Inferior parietal cortex (tissue), 1 donor: Measurements from ENCODE around the gene RMND1.
"Not testable (repeated sequence)": the region's sequence is repeated elsewhere in the genome, so short reads cannot be mapped to it uniquely, and the experiment has no call there.

Source experiments
- DNase-seq: peaks from one replicate; pipeline ENCODE4 v3.0.0-alpha.2; 2016; ENCODE audit errors: extremely low spot score

The RMND1 gene

DNA sequence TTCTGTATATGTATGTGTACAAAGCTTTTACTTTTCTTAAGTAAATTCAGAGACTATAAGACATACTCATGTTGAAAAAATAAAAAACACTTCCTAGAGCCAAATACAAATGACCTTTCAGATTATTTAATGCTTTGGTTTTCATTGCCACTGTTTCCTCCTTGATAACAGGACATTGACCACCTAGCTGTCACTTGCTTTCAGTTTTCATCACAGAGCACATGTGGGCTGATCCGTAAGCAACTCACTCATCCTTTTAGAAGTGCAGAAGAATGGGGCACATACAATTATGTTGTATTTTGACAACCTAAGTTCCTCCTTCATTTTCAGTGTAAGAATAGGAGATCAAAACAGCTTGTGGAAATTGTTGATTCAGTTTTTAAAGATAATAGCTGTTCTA lies 66.7 kb downstream of the RMND1 start:
- DNase-seq: no peak

GRCh38 chr6:151384151-151384550 lies 67.8 kb downstream of the RMND1 start:
- no peak for DNase-seq

GRCh38 chr6:151382631-151383030 lies 69.3 kb downstream of the RMND1 start:
- DNase-seq: not testable (repeated sequence)

- DNase-seq: no peak
These were observed 70.2 kb downstream of the RMND1 start for GRCh38 chr6:151381722-151382121.

DNA sequence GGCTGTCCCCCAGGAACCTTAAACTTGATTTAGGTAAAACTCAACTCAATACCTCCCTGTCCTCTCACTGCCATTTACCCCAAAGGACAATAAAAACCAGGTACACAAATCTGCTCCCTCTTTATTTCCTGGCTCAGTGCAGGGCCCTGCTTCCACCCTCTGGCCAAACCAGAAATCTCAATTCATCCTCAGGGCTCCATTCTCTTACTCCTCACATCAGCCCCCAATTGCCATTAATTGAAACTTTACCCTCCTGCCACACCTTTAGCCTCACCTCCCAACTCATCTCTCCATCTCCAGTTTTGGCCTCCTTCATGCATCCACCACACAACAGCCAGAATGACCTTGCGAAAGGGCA lies 71.1 kb downstream of the RMND1 start:
- DNase-seq: no peak

GRCh38 chr6:151379933-151380847 lies 71.7 kb downstream of the RMND1 start:
- no peak for DNase-seq

DNA sequence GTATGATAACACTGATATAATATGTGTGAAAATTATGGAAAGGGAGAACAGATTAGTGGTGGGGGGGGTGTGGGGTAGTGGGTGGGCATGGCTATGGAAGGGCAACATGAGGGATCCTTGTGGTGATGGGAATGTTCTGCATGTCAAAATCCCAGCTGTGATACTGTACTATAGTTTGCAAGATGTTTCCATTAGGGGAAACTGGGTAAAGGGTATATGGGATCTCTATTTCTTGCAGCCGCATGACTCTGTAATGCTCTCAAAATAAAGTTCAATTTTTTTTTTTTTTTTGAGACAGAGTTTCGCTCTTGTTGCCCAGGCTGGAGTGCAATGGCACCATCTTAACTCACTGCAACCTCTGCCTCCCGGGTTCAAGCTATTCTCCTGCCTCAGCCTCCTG lies 74.8 kb downstream of the RMND1 start:
- no peak for DNase-seq

DNA sequence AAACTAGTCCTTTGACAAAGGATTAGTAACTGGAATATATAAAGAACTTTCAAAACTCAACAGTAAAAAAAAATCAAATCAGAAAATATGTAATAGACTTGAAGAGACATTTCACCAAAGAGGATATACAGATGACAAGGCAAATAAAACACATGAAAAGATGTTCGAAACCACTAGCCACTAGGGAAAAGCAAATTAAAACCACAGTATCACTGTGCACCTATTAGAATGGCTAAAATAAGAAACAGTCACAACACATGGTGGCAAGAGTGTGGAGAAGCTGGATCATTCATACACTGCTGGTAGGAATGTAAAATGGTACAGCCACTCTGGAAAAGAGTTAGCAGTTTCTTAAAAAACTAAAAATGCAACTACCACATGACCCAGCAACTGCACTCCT lies 75.5 kb downstream of the RMND1 start:
- DNase-seq: no peak

- DNase-seq: no peak
These were observed 76.1 kb downstream of the RMND1 start for GRCh38 chr6:151375833-151376232.

DNA sequence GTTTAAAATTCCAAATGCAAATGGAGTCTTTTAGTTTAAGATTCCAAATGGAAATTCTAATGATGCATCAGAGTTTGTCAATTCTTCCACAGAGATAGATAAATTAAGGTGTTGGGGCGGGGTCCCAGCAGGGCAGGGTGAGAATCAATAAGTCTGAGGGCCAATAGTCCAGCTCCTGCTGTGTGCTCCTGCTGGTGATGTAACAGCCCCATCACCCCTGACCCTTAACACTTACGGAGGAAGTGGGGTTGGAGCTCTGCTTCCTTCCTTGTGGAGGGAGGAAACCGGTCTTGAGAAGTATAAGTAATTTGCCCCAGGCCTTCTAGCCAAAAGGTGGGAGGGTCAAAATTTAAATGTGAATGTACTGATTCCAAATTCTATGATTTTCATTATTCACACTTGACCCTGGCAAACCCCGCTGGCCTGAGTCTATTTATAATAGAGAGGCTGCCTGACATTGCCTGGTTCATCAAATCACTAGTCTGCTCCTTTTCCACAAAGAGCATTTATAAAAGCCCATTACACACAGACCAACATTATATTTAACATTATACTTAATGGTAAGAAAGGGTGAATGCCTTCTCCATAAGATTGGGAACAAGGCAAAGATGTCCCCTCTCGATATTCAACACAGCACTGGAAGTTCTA lies 77.8 kb downstream of the RMND1 start:
- DNase-seq: no peak

- no peak for DNase-seq
These were observed 79.8 kb downstream of the RMND1 start for GRCh38 chr6:151372164-151372563.

DNA sequence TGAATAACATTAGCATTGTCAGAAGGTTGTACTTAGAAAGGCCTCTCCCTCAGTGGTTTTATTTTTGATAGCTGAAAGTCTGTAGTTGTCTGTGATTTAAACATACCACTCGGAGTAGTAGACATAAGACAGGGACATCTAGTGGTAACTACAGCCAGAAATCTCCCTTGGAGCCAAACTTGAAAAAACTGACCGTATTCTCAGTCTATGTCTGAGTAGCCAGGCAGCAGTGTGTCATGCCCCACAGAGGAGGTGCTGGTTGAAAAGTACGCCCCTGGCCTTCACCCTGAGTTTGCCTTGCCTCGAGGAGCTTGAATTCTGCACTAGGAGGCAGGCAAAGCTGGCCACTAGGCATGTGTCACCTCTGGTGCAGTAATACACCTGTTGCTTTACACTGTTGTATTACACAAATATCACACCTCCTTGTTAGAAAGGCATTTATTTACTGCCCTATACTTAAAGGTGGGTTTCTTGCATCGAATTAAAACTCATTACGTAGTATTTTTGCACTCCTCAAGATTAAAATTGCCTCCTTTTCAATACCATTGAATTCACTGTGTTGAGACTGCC lies 81.3 kb downstream of the RMND1 start:
- DNase-seq: no peak

DNA sequence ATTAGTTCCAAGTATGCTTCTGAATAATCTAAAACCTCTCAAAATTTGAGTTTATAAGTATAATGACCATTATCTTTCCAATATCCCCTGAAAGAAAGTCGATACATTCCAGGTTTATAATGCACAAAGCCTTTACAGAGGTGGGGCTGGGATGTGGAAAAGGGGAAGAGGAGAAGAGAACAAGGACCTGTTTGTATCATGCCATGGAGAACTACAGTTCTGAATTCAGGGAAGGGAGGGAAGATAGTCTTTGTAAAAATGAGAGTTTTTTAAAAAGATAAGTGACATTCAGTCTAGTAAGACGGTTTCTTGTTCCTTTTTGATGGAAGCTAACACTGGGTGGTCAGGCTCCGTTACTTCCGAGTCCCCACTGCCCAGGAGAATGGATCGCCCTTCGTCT lies 86.7 kb downstream of the RMND1 start:
- DNase-seq: no peak

DNA sequence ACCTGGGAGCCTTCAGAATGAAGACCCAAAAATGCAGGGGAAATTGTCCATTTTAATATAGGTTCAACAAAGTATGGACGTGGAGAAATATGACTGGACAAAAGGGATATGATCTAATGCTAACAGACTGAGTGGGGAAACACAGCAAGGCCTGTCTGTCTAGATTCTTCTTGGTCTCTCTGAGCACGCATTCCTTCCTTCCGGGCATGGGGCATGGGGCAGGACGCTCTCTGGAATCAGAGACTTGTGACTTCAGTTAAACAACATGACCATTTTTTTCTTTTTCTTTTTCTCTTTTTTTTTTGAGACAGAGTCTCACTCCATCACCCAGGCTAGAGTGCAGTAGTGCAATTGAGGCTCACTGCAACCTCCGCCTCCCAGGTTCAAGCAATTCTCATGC lies 92.4 kb downstream of the RMND1 start:
- DNase-seq: no peak

DNA sequence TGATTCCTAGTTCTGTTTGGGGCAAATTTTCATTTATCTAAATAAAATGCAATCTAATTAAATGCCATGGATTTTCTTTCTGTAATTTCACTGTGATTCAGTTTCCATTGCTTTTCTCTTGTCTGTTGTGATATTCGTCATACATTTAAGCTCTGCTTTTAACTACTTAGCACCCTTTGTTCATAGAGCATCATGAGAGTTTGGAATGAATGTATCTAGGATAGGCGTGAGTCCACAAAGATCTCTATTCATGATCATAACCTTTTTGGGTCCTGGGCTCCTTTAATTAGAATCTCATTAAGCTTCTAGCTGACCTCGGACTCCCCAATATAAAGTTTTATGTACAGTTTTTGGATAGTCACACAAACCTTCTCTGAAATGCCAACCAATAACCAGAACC lies 93.5 kb downstream of the RMND1 start:
- DNase-seq: no peak

DNA sequence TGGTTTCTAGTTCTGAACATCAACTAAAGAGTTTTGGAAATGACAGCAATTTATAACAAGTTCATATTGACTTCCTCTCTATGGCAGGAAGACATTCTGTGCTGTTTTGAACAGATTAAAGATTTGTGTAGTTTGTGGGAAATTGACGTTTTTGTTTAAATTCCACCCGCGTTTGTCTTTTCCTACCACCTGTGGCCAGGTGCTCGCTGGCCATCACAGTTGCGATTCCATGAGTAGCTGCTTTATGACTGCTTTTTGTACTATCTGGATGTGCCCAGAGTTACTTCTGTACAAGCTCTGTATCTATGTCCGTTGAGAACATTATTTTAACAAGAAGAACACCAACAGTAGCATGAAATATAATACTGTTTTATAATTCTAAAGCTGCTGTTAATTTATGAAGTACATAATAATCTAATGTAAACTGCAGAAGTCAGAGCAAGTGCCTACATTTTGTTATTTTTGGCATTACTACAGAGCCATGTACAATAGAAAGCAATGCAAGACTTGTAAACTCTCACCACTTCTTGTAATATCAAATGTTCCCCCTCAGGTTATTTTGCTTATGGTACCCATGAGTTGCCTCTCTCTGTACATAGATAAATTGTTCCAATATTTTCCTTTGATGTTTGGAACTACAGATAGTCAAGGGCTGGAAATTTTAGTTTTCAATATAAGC lies 94.0 kb downstream of the RMND1 start:
- no peak for DNase-seq

DNA sequence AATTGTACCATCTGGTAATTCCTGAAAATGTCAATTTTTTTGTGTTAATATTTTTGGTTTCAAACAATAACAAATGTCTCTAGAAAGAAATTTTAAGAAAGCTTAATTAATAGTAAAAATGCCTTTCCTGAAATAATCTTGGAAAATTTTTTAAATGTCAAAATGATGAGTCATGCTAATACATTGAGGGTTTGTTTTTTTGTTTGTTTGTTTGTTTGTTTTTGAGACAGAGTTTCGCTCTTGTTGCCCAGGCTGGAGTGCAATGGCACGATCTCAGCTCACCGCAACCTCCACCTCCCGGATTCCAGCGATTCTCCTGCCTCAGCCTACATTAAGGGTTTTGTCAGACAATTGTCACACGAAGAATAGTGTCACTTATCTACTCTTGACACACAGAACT lies 94.9 kb downstream of the RMND1 start:
- not testable (repeated sequence) for DNase-seq
